ENCODE measurements around the gene GLI3.

- TF ChIP-seq POLR2AphosphoS5 (IDR thresholded peaks at IDR 0.05; ENCODE audit: low read depth, low read length) (no peak), TAF1 (IDR thresholded peaks at IDR 0.05; ENCODE audit: borderline replicate concordance, insufficient read depth, low read length) (no peak), REST (IDR thresholded peaks at IDR 0.05; ENCODE audit: insufficient read depth in 1 of 2, low read depth in 2 of 2, low read length in 2 of 2) (no peak)
Observed at GRCh38 chr7:42210333-42210732, 26.7 kb downstream of the GLI3 start.
